Endothelial cell of umbilical vein (primary cell): Measurements from ENCODE around the gene INSM2.
A peak's percentile ranks its signal among the peaks of the same experiment; 100 is the strongest.

Experiments
- CTCF ChIP-seq, 2 donors: IDR thresholded peaks; 1 replicate in 1 of 2; 2 replicates in 1 of 2; pipeline ENCODE4 v1.5.1; 2011; ENCODE audit warnings: low read length in 2 of 2, mild to moderate bottlenecking in 2 of 2, moderate library complexity in 2 of 2, control low read depth in 1 of 2, inconsistent platforms in 1 of 2, low read depth in 1 of 2; ENCODE audit not compliant: insufficient read depth in 1 of 2; ENCODE audit errors: extremely low read depth in 1 of 2
- EZH2 ChIP-seq: IDR thresholded peaks from 2 replicates; pipeline ENCODE4 v1.6.1; 2012; ENCODE audit warnings: borderline replicate concordance, low read depth, mild to moderate bottlenecking, moderate library complexity, low read length, inconsistent platforms; ENCODE audit not compliant: severe bottlenecking
- FOS ChIP-seq: IDR thresholded peaks from 2 replicates; pipeline ENCODE4 v1.6.1; 2011; ENCODE audit warnings: mild to moderate bottlenecking, low read length, moderate library complexity, borderline replicate concordance; ENCODE audit not compliant: insufficient read depth
- GATA2 ChIP-seq: IDR thresholded peaks from 2 replicates; pipeline ENCODE4 v1.7.0; 2011; ENCODE audit warnings: low read depth, mild to moderate bottlenecking, moderate library complexity, mixed read lengths, low read length; ENCODE audit not compliant: insufficient read length, insufficient read depth
- JUN ChIP-seq: IDR thresholded peaks from 2 replicates; pipeline ENCODE4 v1.6.1; 2011; ENCODE audit warnings: borderline replicate concordance, low read depth; ENCODE audit not compliant: insufficient read length, insufficient read depth
- MAX ChIP-seq: IDR thresholded peaks from 2 replicates; pipeline ENCODE4 v1.6.1; 2011; ENCODE audit not compliant: insufficient read depth, insufficient read length
- MYC ChIP-seq: IDR thresholded peaks from one replicate; pipeline ENCODE4 v1.6.1; 2011; ENCODE audit warnings: mild to moderate bottlenecking, low read depth, low read length
- POLR2A ChIP-seq: IDR thresholded peaks from 2 replicates; pipeline ENCODE4 v1.6.1; 2012; ENCODE audit warnings: low read depth, mild to moderate bottlenecking, control low read depth, low read length
- POLR2AphosphoS5 ChIP-seq: IDR thresholded peaks from 2 replicates; pipeline ENCODE4 v1.6.1; 2012; ENCODE audit warnings: low read depth, mild to moderate bottlenecking, control low read depth, low read length, moderate library complexity; ENCODE audit not compliant: insufficient read depth

GRCh38 chr14:35506927-35507326 lies 27.0 kb upstream of the INSM2 start:
- TF ChIP-seq CTCF (IDR thresholded peaks at IDR 0.05; ENCODE audit: extremely low read depth in 1 of 2, insufficient read depth in 1 of 2, low read depth in 1 of 2, low read length in 2 of 2): no peak
- TF ChIP-seq POLR2A: no peak
- TF ChIP-seq MAX: no peak
- peak; percentile 53 for TF ChIP-seq GATA2
- peak; percentile 52 for TF ChIP-seq JUN
- TF ChIP-seq POLR2AphosphoS5: peak; percentile 53
- TF ChIP-seq EZH2: no peak
- no peak for TF ChIP-seq MYC
- TF ChIP-seq FOS: peak; percentile 86
